HG02763 (cell line): ENCODE results near the gene UBE2J2.

Source experiments
- ATAC-seq: cut with Tn5 transposase; IDR thresholded peaks from one replicate; pipeline ENCODE4 v1.9.1; 2021; ENCODE audit warnings: mild to moderate bottlenecking, moderate library complexity; ENCODE audit not compliant: unreplicated experiment

The UBE2J2 gene

GRCh38 chr1:1215881-1216605 is 57.6 kb downstream of the UBE2J2 start:
- no peak for ATAC-seq

GRCh38 chr1:1215080-1215676 is 58.5 kb downstream of the UBE2J2 start:
- no peak for ATAC-seq

- no peak for ATAC-seq
Measured at GRCh38 chr1:1213345-1214265, 60.0 kb downstream of the UBE2J2 start, which contains the start of gene TNFRSF4. TSS of gene TNFRSF4 (minus strand) at chr1:1214153. CDS start at chr1:1214127, 26 bp downstream.

GRCh38 chr1:1212780-1213344 is 60.8 kb downstream of the UBE2J2 start:
- no peak for ATAC-seq

- ATAC-seq = no peak
Measured at GRCh38 chr1:1211541-1212441, 61.9 kb downstream of the UBE2J2 start.

- no peak for ATAC-seq
Measured at GRCh38 chr1:1210726-1211540, 62.7 kb downstream of the UBE2J2 start.

- ATAC-seq = no peak
Measured at GRCh38 chr1:1208713-1209433, 64.8 kb downstream of the UBE2J2 start.

- no peak for ATAC-seq
Measured at GRCh38 chr1:1207571-1207892, 66.1 kb downstream of the UBE2J2 start.

GRCh38 chr1:1206966-1207531 is 66.6 kb downstream of the UBE2J2 start:
- ATAC-seq = no peak

- no peak for ATAC-seq
Measured at GRCh38 chr1:1206376-1206965, 67.2 kb downstream of the UBE2J2 start, which contains the start of gene TNFRSF18. TSS of gene TNFRSF18 (minus strand) at chr1:1206592. CDS start at chr1:1206571, 21 bp downstream.

GRCh38 chr1:1205769-1206375 is 67.8 kb downstream of the UBE2J2 start:
- no peak for ATAC-seq

GRCh38 chr1:1204998-1205768 is 68.5 kb downstream of the UBE2J2 start:
- no peak for ATAC-seq

GRCh38 chr1:1204425-1204920 is 69.2 kb downstream of the UBE2J2 start:
- ATAC-seq = no peak
